Epithelial cell of esophagus (primary cell): Measurements from ENCODE around the gene SMYD3.

Experiments used
- DNase-seq: peaks from one replicate; pipeline ENCODE4 v3.0.0; 2010; ENCODE audit warnings: low read depth
- H3K4me3 ChIP-seq: 2 replicates; pipeline ENCODE4 v1.5.1; 2011; ENCODE audit warnings: mild to moderate bottlenecking, low read length, control low read depth
- CTCF ChIP-seq: IDR thresholded peaks from 2 replicates; pipeline ENCODE4 v1.5.1; 2011; ENCODE audit warnings: low read depth, mild to moderate bottlenecking, low read length, control low read depth, inconsistent platforms; ENCODE audit not compliant: insufficient read depth; ENCODE audit errors: missing control alignments

SMYD3 gene

GRCh38 chr1:246008363-246008831, 498.7 kb downstream of the SMYD3 start:
- no peak for TF ChIP-seq CTCF
- DNase-seq, result no peak
- H3K4me3 ChIP-seq, result no peak overlapping the region

- no peak overlapping the region for H3K4me3 ChIP-seq
- no peak for TF ChIP-seq CTCF
- peak; percentile 69 for DNase-seq
These were observed 502.0 kb downstream of the SMYD3 start for GRCh38 chr1:246005067-246005466.

- no peak for DNase-seq
- H3K4me3 ChIP-seq, result no peak overlapping the region
- TF ChIP-seq CTCF, result no peak
These were observed 502.8 kb downstream of the SMYD3 start for GRCh38 chr1:246004301-246004700.

DNA sequence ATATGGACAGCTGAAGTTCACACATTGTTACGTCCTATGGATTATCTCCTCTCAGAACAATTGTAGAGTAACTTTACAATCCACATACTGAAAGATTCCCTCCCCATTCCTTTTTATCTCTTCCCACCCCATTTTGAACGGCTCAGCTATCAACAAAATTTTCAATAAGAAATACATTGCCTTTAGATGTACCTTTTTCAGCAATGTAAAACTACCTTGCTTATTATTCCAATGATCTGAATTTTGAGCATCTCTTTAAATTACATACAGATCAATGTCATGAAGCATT, 503.7 kb downstream of the SMYD3 start:
- no peak for TF ChIP-seq CTCF
- no peak overlapping the region for H3K4me3 ChIP-seq
- no peak for DNase-seq

DNA sequence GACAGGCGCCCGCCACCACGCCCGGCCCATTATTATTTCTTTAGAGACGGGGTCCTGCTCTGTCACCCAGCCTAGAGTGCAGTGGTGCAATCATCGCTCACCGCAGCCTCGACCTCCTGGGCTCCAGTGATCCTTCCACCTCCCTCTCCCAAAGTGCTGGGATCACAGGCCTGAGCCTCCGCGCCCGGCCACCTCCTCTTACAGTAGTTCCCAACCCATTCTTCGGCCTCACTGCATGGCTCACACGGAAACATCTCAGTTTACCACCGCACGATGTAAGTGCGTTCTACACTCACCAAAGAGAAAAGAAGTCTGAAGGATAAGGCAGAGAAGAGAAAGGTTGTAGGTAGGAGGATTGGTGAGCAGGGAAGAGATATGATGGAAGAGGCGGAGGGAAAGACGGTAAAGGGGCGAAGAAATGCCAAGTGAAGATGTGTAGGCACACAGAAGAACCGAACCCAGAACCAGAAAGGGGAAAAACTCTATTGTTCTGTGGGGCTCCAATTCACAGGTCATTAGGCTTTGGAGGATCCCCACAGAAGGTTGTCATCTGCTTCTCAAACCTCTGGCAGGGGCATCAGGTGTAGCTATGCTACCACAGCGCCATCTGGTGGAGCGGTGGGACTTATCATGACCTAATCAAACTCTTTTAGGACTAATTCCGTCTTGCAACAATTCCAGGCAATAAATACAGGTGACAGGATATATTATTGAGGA, 504.2 kb downstream of the SMYD3 start:
- TF ChIP-seq CTCF, result peak; percentile 94
- peak; percentile 91 for DNase-seq
- no peak overlapping the region for H3K4me3 ChIP-seq

GRCh38 chr1:246001837-246002230, 505.2 kb downstream of the SMYD3 start:
- no peak for DNase-seq
- TF ChIP-seq CTCF, result no peak
- no peak overlapping the region for H3K4me3 ChIP-seq
